Measurements from ENCODE around the gene FPR3. TPM values are rescaled to one million over a fixed set of nuclear protein-coding genes. Genes with fewer than 3 reads are reported as not detected.
A peak's percentile ranks its signal among the peaks of the same experiment; 100 is the strongest.

The FPR3 gene
- total and polyA plus RNA-seq, 9 of the 15 experiments (the other 6 are each of a cell fraction or from before 2014, with no cell fraction given), result 0.08 to 0.51 (median 0.22) TPM; not detected in 1

GRCh38 chr19:51786646-51787494, 8.1 kb upstream of the FPR3 start (continued):
- TF ChIP-seq ZFP91 (CRISPR knock-in tag; IDR thresholded peaks at IDR 0.05), result no peak
- TF ChIP-seq ZNF239 (CRISPR knock-in tag; IDR thresholded peaks at IDR 0.05), result peak; percentile 95
- no peak for TF ChIP-seq STAG1 (CRISPR knock-in tag; IDR thresholded peaks at IDR 0.05; ENCODE audit: borderline replicate concordance)
- no peak for TF ChIP-seq E2F4 (CRISPR knock-in tag; IDR thresholded peaks at IDR 0.05; ENCODE audit: low read depth)
- no peak for TF ChIP-seq RBM14 (IDR thresholded peaks at IDR 0.05; ENCODE audit: borderline replicate concordance, insufficient read depth, low read depth, low read length)
- TF ChIP-seq SP1 (CRISPR knock-in tag; IDR thresholded peaks at IDR 0.05), result no peak
- peak; percentile 83; the same call in 1 of the 2 replicates for TF ChIP-seq MTF1 (CRISPR knock-in tag; IDR thresholded peaks at IDR 0.05; ENCODE audit: borderline replicate concordance)
- no peak for TF ChIP-seq HDAC3 (IDR thresholded peaks at IDR 0.05; ENCODE audit: borderline replicate concordance, partially characterized antibody)
- TF ChIP-seq FIP1L1 (IDR thresholded peaks at IDR 0.05; ENCODE audit: low read depth, low read length, poor library complexity, severe bottlenecking), result no peak
- TF ChIP-seq PCBP1 (IDR thresholded peaks at IDR 0.05; ENCODE audit: low read depth, low read length, poor library complexity, severe bottlenecking), result no peak
- TF ChIP-seq POLR2AphosphoS5 (IDR thresholded peaks at IDR 0.05; ENCODE audit: control insufficient read depth, insufficient read depth, low read depth, low read length), result no peak
- no peak; the same call in 1 of the 2 replicates for TF ChIP-seq POLR2H (tag; IDR thresholded peaks at IDR 0.05; ENCODE audit: low read depth)
- no peak for TF ChIP-seq CBX3 (IDR thresholded peaks at IDR 0.05; ENCODE audit: borderline replicate concordance in 1 of 2, low read length in 2 of 2)
- TF ChIP-seq ZBTB26 (CRISPR knock-in tag; IDR thresholded peaks at IDR 0.05), result peak; percentile 89; the same call in 1 of the 2 replicates
- no peak for TF ChIP-seq SIX5 (IDR thresholded peaks at IDR 0.05; ENCODE audit: borderline replicate concordance in 1 of 2, insufficient read depth in 1 of 2, low read depth in 1 of 2, low read length in 2 of 2)
- no peak for TF ChIP-seq MCM5 (IDR thresholded peaks at IDR 0.05; ENCODE audit: low read depth)
- no peak for TF ChIP-seq ZFPM2 (CRISPR knock-in tag; IDR thresholded peaks at IDR 0.05)
- TF ChIP-seq WHSC1 (IDR thresholded peaks at IDR 0.05; ENCODE audit: low read length), result no peak
- TF ChIP-seq BCL6 (CRISPR knock-in tag; IDR thresholded peaks at IDR 0.05), result peak; percentile 91
- no peak for TF ChIP-seq ZBTB33 (CRISPR knock-in tag; IDR thresholded peaks at IDR 0.05)
- TF ChIP-seq ZC3H11A (IDR thresholded peaks at IDR 0.05; ENCODE audit: low read depth, low read length), result no peak
- no peak for TF ChIP-seq HDGF (IDR thresholded peaks at IDR 0.05)
